Measurements from ENCODE around the gene NUF2. TPM values are rescaled to one million over a fixed set of nuclear protein-coding genes. Genes with fewer than 3 reads are reported as not detected.
A peak's percentile ranks its signal among the peaks of the same experiment; 100 is the strongest.

Gene NUF2
- total RNA-seq, 1 experiment from 2014 or later, result 62.1 TPM

- Histone ChIP-seq H3K9ac (ENCODE audit: low read length) (no peak overlapping the region), H3K27me3 (ENCODE audit: low read length) (no peaks in the 10 kb centered on the region), H4K20me1 (ENCODE audit: low read length) (no peaks in the 10 kb centered on the region), H3K27ac (ENCODE audit: low read length) (no peak overlapping the region), H3K9me3 (ENCODE audit: low read length) (no peaks in the 10 kb centered on the region), H2AFZ (ENCODE audit: low read length) (no peak overlapping the region), H3K79me2 (ENCODE audit: low read length) (no peaks in the 10 kb centered on the region), H3K4me1 (ENCODE audit: insufficient read depth, low read length) (no peaks in the 10 kb centered on the region), H3K4me3 (ENCODE audit: low read length) (no peak overlapping the region), H3K9me2 (replicated peaks; ENCODE audit: low read length) (no peaks in the 10 kb centered on the region), H3F3A (ENCODE audit: low read length, unreplicated experiment) (no peaks in the 10 kb centered on the region), H3K4me2 (ENCODE audit: low read length) (no peak overlapping the region), H3K36me3 (ENCODE audit: low read depth, low read length) (peaks cover 49% of the 10 kb centered on the region)
- TF ChIP-seq EZH2 (IDR thresholded peaks at IDR 0.05; ENCODE audit: low read length, unreplicated experiment), result no peak
- TF ChIP-seq CTCF (conservative IDR thresholded peaks at IDR 0.05; ENCODE audit: low read depth, low read length), result no peak
- TF ChIP-seq EZH2phosphoT487 (IDR thresholded peaks at IDR 0.05; ENCODE audit: borderline replicate concordance, low read length), result no peak
- peak; percentile 77 for ATAC-seq
- CTCF ChIA-PET, result no interaction called here
- DNase-seq, result peak; percentile 41
- BruUV-seq (replicated peaks), result no TSS peak
- POLR2A ChIA-PET (ENCODE audit: unreplicated experiment), result no interaction called here
- intact Hi-C loops (cut with micrococcal nuclease), result no loop called here
Measured at GRCh38 chr1:163346326-163346870, 24.6 kb downstream of the NUF2 start.

GRCh38 chr1:163347106-163347505, 25.4 kb downstream of the NUF2 start:
- CTCF ChIA-PET, result no interaction called here

More at GRCh38 chr1:163347106-163347505, 25.4 kb downstream of the NUF2 start:
- DNase-seq (no peak), ATAC-seq (no peak)
- H3K4me2 ChIP-seq (ENCODE audit: low read length), result no peak overlapping the region
- no peaks in the 10 kb centered on the region for H3K27me3 ChIP-seq (ENCODE audit: low read length)
- H3K4me3 ChIP-seq (ENCODE audit: low read length), result no peak overlapping the region
- POLR2A ChIA-PET (ENCODE audit: unreplicated experiment), result no interaction called here
- no peaks in the 10 kb centered on the region for H3K9me2 ChIP-seq (replicated peaks; ENCODE audit: low read length)
- H3K79me2 ChIP-seq (ENCODE audit: low read length), result no peaks in the 10 kb centered on the region
- no peaks in the 10 kb centered on the region for H3F3A ChIP-seq (ENCODE audit: low read length, unreplicated experiment)
- no peaks in the 10 kb centered on the region for H3K9me3 ChIP-seq (ENCODE audit: low read length)
- no TSS peak for BruUV-seq (replicated peaks)
- no peak overlapping the region for H3K9ac ChIP-seq (ENCODE audit: low read length)
- no peak overlapping the region for H3K27ac ChIP-seq (ENCODE audit: low read length)
- no peak for TF ChIP-seq CTCF (conservative IDR thresholded peaks at IDR 0.05; ENCODE audit: low read depth, low read length)
- TF ChIP-seq EZH2phosphoT487 (IDR thresholded peaks at IDR 0.05; ENCODE audit: borderline replicate concordance, low read length), result no peak
- TF ChIP-seq EZH2 (IDR thresholded peaks at IDR 0.05; ENCODE audit: low read length, unreplicated experiment), result no peak
- H2AFZ ChIP-seq (ENCODE audit: low read length), result no peak overlapping the region
- no peaks in the 10 kb centered on the region for H3K4me1 ChIP-seq (ENCODE audit: insufficient read depth, low read length)
- H3K36me3 ChIP-seq (ENCODE audit: low read depth, low read length), result peaks cover 55% of the 10 kb centered on the region
- intact Hi-C loops (cut with micrococcal nuclease), result no loop called here
- H4K20me1 ChIP-seq (ENCODE audit: low read length), result no peaks in the 10 kb centered on the region

Data from PC-3 (cell line).